HepG2 (cell line): ENCODE data around the gene TBX10. TPM values are rescaled to one million over a fixed set of nuclear protein-coding genes. Genes with fewer than 3 reads are reported as not detected.
"Not testable (repeated sequence)": the region's sequence is repeated elsewhere in the genome, so short reads cannot be mapped to it uniquely, and the experiment has no call there.

Experiments used
- ATAC-seq: fragments of 200-7000 bp; cut with Tn5 transposase; 3 replicates; pipeline ENCODE4 v1.9.1; 2020; ENCODE audit warnings: mild to moderate bottlenecking, moderate library complexity
- BruUV-seq: library from RNA; stranded (reverse); fragments of 400-500 nt; replicated peaks from 2 replicates; lab custom pipeline; 2021; lab: Mats Ljungman, UMichigan
- CTCF ChIA-PET: fragments of 300-600 bp; formaldehyde crosslinking; extraction: SDS; loops from one replicate; lab custom pipeline; 2021; ENCODE audit warnings: low total read pairs, inconsistent platforms, low intra/inter-chr PET ratio; lab: Yijun Ruan, JAX
- POLR2A ChIA-PET: fragments of 350-600 bp; sonication (Branson Sonifier 250); formaldehyde crosslinking; loops from one replicate; lab custom pipeline; 2020; ENCODE audit warnings: antibody characterized with exemption, inconsistent platforms; lab: Yijun Ruan, JAX
- DNase-seq: peaks from one replicate; pipeline ENCODE4 v3.0.0-alpha.2; 2015; ENCODE audit warnings: low spot score
- FAIRE-seq: peaks from 3 replicates; lab custom pipeline; 2011; peaks lifted over from hg19 to GRCh38; lab: Jason Lieb, UNC
- H2AFZ ChIP-seq: one replicate; pipeline ENCODE4 v1.6.1; 2011; ENCODE audit warnings: low read length, inconsistent platforms
- H3K27ac ChIP-seq: fragments of 300-600 bp; 3 replicates; pipeline ENCODE4 v1.8.0; 2011; ENCODE audit warnings: mixed run types, mild to moderate bottlenecking, mixed read lengths, low read length, inconsistent platforms; ENCODE audit not compliant: insufficient read depth; ENCODE audit errors: extremely low read length
- H3K27me3 ChIP-seq, 2 experiments: fragments of 200-600 bp in 1 of 2; 2 replicates in 1 of 2; 3 replicates in 1 of 2; pipeline versions ENCODE4 v1.6.0 to v1.8.0; 2011; ENCODE audit warnings: low read length in 2 of 2, mild to moderate bottlenecking in 2 of 2, moderate library complexity in 2 of 2, inconsistent platforms in 1 of 2; ENCODE audit not compliant: insufficient read depth in 2 of 2, control insufficient read depth in 1 of 2
- H3K36me3 ChIP-seq, 2 experiments: fragments of 200-600 bp in 1 of 2; replicated peaks in 1 of 2; 2 replicates in 1 of 2; 3 replicates in 1 of 2; pipeline versions ENCODE4 v1.5.1 to v1.8.0; 2011; ENCODE audit warnings: low read length in 2 of 2, inconsistent platforms in 1 of 2; ENCODE audit not compliant: insufficient read depth in 2 of 2, control insufficient read depth in 1 of 2
- H3K4me1 ChIP-seq: 2 replicates; pipeline ENCODE4 v1.5.1; 2012; ENCODE audit warnings: low read length, inconsistent platforms; ENCODE audit not compliant: insufficient read depth
- H3K4me2 ChIP-seq: 2 replicates; pipeline ENCODE4 v1.6.0; 2011; ENCODE audit warnings: low read depth, low read length, inconsistent platforms
- H3K4me3 ChIP-seq, 3 experiments: fragments of 200-600 bp in 1 of 3; sonication (generic), shearing (Covaris generic) in 1 of 3; replicated peaks in 1 of 3; 2 replicates each; pipeline ENCODE4 v1.5.1; 2011 to 2016; ENCODE audit warnings: low read length in 3 of 3, inconsistent platforms in 2 of 3, low read depth in 2 of 3, mild to moderate bottlenecking in 2 of 3, control low read depth in 1 of 3, mixed read lengths in 1 of 3; ENCODE audit not compliant: insufficient read depth in 1 of 3
- H3K79me2 ChIP-seq: one replicate; pipeline ENCODE4 v1.6.1; 2011; ENCODE audit warnings: low read length, inconsistent platforms; ENCODE audit not compliant: insufficient read depth
- H3K9ac ChIP-seq: 2 replicates; pipeline ENCODE4 v1.6.0; 2011; ENCODE audit warnings: mild to moderate bottlenecking, low read depth, low read length, inconsistent platforms; ENCODE audit not compliant: insufficient read depth
- H3K9me3 ChIP-seq: 2 replicates; pipeline ENCODE4 v1.5.1; 2012; ENCODE audit warnings: mild to moderate bottlenecking, low read length
- H4K20me1 ChIP-seq: 2 replicates; pipeline ENCODE4 v1.6.0; 2011; ENCODE audit warnings: inconsistent platforms, mild to moderate bottlenecking, low read length, moderate library complexity; ENCODE audit not compliant: insufficient read depth
- CENPBD1 ChIP-seq: sonication (generic); formaldehyde crosslinking; IDR thresholded peaks from 2 replicates; pipeline ENCODE4 v1.8.0; 2022; ENCODE audit warnings: missing genetic modification reagents, low read depth, mild to moderate bottlenecking, borderline replicate concordance
- ZNF850 ChIP-seq: sonication (generic); formaldehyde crosslinking; conservative IDR thresholded peaks from 2 replicates; pipeline ENCODE4 v1.9.0; 2021; ENCODE audit warnings: mild to moderate bottlenecking, missing genetic modification reagents
- WGBS: methylation state at CpG from one replicate; pipeline ENCODE4 v1.1.6; 2017; ENCODE audit warnings: low lambda C conversion rate; 5-methylcytosine and 5-hydroxymethylcytosine counted together
- in situ Hi-C: cut with HindIII; loops from 2 replicates; pipeline ENCODE4 v1.10.0; 2017; ENCODE audit warnings: low pct_unique_long_range_greater_than_20kb; ENCODE audit not compliant: extremely low pct_ligation_motif_present
- intact Hi-C: fragments of 100-400 bp; cut with micrococcal nuclease; formaldehyde crosslinking; loops from one replicate; pipeline ENCODE4 v1.10.0; 2022; ENCODE audit not compliant: unreplicated experiment
- polyA plus RNA-seq, 8 experiments: library from polyadenylated mRNA; depleted of rRNA in 3 of 8; stranded (reverse) in 7 of 8; unstranded in 1 of 8; fragments of >200 nt; fragmentation: Illumina TruSeq in 4 of 8; extraction: Trizol in 4 of 8; gene quantifications; 2 replicates each; pipeline versions ENCODE4 v1.2.1 to v1.2.3, GENCODE V29; 2011 to 2016; ENCODE audit warnings: low read depth in 4 of 8, missing spikeins in 1 of 8, mixed read lengths in 1 of 8; ENCODE audit not compliant: insufficient read depth in 1 of 8
- total RNA-seq, 5 experiments: library from RNA; depleted of rRNA; stranded (reverse); fragments of >200 nt; fragmentation: Illumina TruSeq; extraction: Trizol; gene quantifications; 2 replicates each; pipeline ENCODE4 v1.2.3, GENCODE V29; 2016; ENCODE audit warnings: low read depth in 1 of 5

Gene TBX10
- total and polyA plus RNA-seq, 2 of the 13 experiments (the other 11 are each of a cell fraction or from before 2014, with no cell fraction given): 0.27 to 1.7 TPM

- no peak for DNase-seq
- ChIA-PET CTCF (no interaction called here), POLR2A (no interaction called here)
- in situ Hi-C loops (no loop called here), intact Hi-C loops (no loop called here)
- H2AFZ ChIP-seq: no peak overlapping the region
- peaks cover 1 to 6% of the 10 kb centered on the region in 2 experiments; a peak in 2 of 5 replicates for H3K27me3 ChIP-seq
- H3K36me3 ChIP-seq: no peaks in the 10 kb centered on the region
- H3K4me3 ChIP-seq: no peak overlapping the region
- no peak for TF ChIP-seq CENPBD1
- TF ChIP-seq ZNF850: no peak
- TF ChIP-seq, all 625 proteins: peak for 0
- BruUV-seq: no TSS peak
- 21% methylated on average over 2 of the region's 2 CpGs for WGBS
- H3K4me2 ChIP-seq: no peak overlapping the region
- FAIRE-seq: no peak
- ATAC-seq: no peak
- H3K4me1 ChIP-seq: no peaks in the 10 kb centered on the region
- no peaks in the 10 kb centered on the region for H3K9me3 ChIP-seq
- H3K79me2 ChIP-seq: no peaks in the 10 kb centered on the region
- H3K9ac ChIP-seq: no peak overlapping the region
- no peaks in the 10 kb centered on the region for H4K20me1 ChIP-seq
- no peak overlapping the region for H3K27ac ChIP-seq
Observed at GRCh38 chr11:67687986-67688385, 48.4 kb upstream of the TBX10 start.

GRCh38 chr11:67685641-67686332 lies 46.2 kb upstream of the TBX10 start:
- H3K4me3 ChIP-seq, H4K20me1 ChIP-seq, H3K4me1 ChIP-seq, CTCF ChIA-PET, H3K27ac ChIP-seq, BruUV-seq, H2AFZ ChIP-seq, H3K27me3 ChIP-seq, in situ Hi-C loops, H3K9ac ChIP-seq, ATAC-seq, H3K9me3 ChIP-seq, H3K36me3 ChIP-seq, DNase-seq, FAIRE-seq, intact Hi-C loops, H3K4me2 ChIP-seq, H3K79me2 ChIP-seq, POLR2A ChIA-PET: not testable (repeated sequence)
- WGBS: 35% methylated on average over 8 of the region's 8 CpGs

- H3K4me2 ChIP-seq, H3K79me2 ChIP-seq, intact Hi-C loops, FAIRE-seq, POLR2A ChIA-PET, BruUV-seq, H3K27ac ChIP-seq, H3K9me3 ChIP-seq, in situ Hi-C loops, H3K27me3 ChIP-seq, H3K36me3 ChIP-seq, H2AFZ ChIP-seq, CTCF ChIA-PET, H4K20me1 ChIP-seq, ATAC-seq, H3K4me1 ChIP-seq, H3K9ac ChIP-seq, DNase-seq, H3K4me3 ChIP-seq: not testable (repeated sequence)
- 45% methylated on average over 13 of the region's 14 CpGs for WGBS
Observed at GRCh38 chr11:67682126-67683034, 42.8 kb upstream of the TBX10 start.
